CD4-positive, alpha-beta T cell treated with Interleukin-4 for 4 hours (primary cell): ENCODE measurements around the gene CFAP77.

Experiments
- DNase-seq: peaks from one replicate; pipeline ENCODE4 v3.0.0-alpha.2; 2020

CFAP77 gene

DNA sequence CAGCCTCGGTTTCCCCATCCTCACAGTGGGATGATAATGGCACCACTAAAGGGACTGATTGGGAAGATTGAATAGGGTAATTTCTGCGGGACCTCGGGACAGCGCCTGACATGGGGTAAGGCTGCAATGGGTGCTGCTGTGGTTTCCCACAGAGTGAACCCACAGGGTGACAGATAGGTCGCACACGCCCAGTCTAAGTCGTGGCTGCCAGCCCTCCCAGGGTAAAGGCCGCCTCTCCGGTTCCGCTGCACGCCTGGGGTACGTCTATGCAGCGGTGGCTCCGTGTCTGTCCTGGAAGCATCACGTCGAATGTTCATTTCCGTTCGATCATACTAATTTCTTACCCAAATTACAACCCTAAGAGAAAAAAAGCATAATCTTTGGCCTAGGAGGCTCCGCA lies 631 bp downstream of the CFAP77 start:
- no peak for DNase-seq

DNA sequence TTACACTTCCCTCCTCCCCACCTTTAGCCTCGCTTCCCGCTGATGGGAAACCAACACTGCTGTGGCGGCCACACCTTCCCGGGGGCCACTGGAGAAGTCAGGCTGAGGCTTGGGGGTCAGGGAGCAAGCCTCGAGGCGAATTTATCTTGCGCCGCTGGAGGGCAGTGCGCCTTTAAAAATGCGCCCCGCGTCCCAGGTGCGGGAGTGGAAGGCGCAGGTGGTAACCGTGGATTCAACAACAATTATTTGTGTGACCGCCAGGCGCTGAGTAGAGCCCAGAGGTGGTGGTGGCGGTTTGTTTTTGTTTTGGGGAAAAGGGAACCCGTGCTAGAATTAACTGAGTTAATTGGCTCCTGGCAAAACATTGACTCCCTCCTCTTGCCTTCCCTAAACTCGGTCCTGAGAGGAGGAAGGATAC lies 1.1 kb downstream of the CFAP77 start:
- DNase-seq: peak; percentile 61

DNA sequence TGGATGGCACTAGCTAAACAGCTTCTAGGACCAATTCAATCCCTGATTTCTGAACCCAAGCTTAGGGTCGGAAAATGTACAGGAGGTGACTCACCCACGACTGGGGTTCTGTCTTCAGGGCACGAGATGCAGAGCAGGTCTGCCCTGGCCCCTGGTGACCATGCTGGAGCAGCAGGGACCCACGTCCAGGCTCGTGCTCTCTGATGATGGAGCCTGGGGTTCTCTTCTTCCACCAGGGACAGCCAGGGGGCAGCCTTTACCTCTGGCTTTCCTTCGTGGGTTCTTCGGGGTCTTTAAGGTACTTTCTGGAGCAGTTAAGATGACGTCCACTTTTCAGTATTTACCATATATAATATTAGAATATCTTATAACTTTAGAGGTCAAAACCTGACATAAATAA lies 2.1 kb downstream of the CFAP77 start:
- DNase-seq: no peak

DNA sequence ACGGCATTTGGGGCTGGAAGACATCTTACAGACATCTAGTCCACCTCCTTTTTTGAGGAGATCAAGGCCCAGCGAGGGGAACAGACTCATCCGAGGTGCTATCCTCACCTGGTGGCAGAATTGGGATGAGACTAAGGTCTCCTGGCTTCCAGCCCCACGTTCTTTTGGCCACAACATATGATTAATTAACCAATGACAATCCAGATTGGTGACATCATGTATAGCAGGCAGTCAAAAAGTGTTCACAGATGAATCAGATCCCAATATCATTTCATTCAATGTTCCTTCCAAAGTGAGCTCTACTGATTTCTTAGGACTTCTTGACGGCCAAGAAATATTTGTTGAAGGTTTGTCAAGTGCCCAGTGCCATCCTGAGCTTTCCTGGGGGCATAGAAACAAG lies 3.9 kb downstream of the CFAP77 start:
- no peak for DNase-seq

DNA sequence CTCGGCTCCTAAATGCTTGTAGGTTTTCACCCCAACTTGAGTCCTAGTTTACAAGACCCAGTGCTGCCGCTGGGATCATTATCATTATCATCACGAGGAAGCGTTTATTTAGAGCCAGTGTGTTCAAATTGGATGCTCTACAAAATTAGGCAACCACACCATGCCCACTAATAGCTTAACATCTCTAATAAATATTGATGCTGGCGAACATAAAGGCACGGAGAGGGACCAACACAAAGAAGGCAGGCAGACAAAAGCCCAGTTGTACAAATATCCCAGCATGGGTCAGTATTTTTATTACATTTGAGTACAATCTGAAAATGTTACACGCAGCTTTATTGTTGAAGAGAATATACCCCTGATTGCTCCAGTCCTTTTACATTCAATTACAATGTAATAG lies 4.7 kb downstream of the CFAP77 start:
- no peak for DNase-seq

DNA sequence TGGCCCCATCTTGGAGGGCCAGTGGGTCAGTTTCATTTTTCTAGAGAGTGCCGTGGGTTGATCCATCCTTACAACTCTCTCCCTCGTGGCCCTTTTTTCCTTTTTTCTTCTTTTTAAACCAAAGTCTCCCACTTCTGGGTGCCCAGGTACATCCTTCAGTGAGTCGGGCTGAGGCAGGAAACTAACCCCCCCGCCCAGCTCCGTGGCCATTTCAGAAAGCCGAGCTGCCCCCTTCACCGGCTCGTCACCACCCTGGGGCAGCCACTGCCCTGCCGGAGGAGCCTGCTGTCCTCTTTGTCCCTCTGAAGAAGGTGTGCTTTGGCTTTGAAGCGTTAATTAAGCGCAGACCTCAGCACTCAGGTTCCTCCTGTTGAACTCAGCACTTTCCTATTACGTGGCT lies 5.2 kb downstream of the CFAP77 start:
- DNase-seq: no peak

DNA sequence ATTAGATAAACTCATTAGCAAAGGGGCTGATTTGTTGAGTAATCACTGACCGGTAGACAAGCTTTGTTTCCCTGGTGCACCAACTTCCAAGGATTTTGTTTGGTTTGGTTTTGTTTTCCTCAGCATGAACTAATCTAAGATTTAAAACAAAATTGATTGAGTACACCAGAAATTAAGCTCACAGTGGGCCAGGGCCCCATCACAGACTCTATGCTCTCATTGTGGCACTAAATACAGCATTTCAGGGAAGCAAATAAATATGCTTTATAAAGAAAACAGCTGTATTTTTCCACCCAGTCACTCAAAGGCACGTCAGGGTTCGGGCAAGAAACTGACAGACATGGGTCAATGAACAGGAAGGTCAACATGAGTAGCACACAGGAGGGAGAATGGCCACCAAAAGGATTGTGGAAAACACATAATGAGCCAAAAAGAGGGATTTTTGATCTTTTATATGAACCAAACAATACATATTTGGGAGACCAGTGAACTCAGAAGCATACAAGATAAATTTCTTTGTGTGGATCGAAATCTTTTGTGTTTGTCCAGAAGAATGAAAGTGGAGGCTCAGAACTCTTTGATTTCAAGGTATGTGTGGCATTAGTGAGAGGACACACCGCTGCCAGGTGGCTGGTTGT lies 8.8 kb downstream of the CFAP77 start:
- no peak for DNase-seq

DNA sequence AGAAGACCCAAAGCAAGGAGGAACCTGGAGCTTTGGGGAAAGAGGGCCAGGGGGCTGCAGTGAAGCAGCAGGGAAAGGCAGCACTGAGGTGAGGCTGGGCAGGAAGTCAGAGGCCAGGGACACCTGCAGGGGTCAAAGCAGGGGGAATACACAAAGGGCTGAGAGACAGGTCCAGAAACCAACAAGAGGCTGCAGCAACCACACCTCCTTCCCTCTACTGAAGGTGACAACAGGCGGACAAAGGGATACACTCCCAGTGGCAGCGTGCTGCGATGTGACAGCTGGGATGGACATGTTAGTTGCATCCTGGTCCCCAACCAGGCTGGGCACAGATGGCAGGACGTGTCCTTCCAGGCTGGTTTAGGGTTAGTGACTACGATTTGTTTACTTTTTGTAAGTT lies 12.6 kb downstream of the CFAP77 start:
- no peak for DNase-seq

DNA sequence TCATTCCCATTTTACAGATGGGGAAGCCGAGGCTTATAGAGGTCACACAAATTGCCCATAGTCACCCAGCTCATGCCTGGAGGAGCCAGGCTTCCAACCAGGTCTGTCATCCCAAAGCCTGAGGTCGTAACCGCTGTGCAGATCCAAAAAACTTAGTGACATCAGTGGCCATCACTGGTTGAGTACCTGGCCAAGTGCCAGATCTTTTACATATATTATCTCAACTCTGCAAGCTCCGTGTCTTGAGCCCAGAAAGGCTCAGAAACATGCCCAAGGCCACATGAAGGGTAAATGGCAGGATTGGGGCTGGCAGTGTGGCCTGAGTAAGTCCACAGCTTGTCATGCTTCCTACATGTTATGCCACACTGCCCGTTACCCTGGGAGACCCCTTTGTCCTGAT lies 13.5 kb downstream of the CFAP77 start:
- DNase-seq: no peak

DNA sequence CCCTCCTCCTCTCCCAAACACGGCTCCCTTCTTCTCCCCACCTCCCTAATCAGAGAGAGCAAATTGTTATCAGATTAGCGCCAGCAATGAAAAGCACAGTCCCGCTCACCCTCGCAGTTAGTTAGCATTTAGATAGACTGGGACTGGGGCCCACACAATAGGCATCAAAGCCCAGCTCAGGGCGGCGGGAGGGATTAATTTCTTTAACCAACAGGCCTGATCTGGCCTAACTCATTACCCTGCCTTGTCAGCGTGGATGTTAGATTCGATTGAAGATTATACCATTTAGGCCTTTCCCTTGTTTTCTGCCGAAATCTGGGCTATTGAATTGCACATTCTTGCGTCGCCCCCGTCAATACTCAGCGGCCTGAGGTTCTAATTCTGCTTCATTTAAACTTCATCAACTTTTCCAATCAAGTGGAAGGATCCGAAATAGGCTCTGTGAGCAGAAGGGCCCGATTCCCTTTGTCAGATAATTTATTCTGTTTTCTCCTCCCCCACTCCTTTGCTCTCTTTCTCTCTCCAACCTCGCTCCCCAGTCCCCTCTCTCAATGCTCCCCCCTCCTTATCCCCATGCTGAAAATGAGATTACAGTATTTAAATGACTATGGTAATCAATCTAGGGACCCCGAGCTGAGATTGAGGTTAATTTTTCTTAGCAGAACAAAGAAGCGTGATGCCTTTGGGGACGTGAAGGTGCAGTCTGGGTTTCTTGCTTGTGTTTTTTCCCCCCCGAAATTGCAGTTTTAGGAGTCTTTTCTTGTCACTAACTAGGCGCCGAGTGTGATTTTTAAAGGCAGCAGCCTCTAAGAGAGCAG lies 15.1 kb downstream of the CFAP77 start:
- DNase-seq: no peak

DNA sequence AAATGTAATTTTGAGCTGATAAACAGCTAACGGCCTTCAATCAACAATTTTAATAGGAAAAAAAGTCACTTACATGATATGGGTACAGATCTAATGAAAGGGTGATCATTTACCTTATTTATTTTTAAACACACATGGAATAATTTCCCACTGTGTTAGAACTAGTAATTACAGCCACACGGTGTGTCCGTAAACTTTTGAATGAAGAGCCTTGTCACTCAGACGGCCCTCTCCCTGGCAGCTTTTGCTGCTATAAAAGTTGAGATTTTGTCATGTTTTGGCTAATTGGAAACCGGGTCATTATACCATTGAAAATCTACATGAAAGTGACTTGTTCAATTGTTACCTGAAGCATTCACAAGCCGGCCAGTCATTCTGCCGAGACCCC lies 15.7 kb downstream of the CFAP77 start:
- no peak for DNase-seq

DNA sequence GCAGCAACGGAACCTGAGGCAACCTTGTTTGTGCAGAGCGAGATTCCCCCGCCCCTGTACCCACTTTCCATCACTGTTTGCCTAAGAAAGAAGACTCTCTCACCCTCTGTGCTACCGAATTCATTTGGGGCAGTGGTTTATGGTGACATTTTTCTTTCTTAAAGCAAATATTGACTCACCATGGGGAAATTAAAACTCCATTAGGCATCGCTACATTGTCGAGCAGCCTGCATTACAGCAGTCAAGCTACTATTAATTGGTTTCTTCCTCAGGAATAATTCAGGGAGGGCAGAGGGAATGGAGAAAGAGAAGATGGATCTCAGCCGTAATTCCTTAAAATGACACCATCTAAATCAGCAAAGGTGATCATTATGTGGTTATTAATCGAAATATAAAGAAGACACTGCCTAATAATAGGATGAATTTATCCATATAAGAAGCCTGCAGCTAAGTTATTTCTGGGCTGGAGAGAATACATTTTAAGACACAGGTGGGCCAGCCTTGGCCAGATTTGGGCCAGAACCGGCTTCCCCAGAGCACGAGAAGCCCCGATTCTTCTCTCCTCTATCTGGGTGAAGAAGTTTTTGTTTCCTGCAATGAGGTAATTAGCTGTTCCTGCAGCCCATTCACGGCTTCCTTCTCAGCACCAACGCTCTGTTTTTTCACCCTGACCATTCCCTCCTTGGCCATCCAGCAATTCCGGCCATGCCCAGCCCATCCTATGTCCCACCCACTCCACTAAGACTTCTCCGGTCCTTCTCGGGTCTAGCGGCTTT lies 16.8 kb downstream of the CFAP77 start:
- no peak for DNase-seq

DNA sequence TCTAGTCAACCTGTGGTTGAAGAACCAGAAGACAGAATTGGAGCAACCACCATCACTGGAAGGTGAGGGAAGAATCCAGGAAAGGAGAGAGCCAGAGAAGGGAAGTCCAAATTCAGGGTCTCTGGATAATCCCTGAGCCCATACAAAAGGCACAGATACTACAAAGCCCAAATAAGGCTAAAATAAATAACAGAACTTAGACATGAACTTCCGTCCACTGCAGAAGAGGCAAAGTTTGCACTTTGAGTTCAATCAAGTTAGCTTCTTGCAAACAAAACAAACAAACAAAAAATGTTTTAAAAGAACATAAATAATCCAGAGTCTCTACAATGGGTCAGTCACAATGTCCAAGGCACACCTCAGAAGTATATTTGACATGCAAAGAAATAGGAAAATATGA lies 21.0 kb downstream of the CFAP77 start:
- no peak for DNase-seq

DNA sequence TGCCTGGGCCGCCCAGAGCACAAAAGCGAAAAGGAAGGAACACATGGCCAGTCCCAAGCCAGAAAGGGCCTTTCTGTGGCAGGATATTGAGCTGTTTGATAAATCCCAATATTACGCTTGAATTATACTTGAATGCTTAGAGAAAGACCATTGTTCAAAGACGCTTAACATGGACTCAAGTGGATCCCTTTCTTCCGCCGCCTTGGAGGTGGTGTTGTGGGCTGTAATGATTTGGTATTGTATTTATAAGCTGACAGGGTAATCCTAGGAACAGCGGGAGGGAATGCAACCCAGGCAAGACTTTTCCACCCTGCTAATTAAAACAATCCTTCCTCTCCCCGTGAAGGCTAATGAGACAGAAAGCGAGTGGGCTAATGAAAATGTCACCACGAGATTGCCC lies 24.9 kb downstream of the CFAP77 start:
- no peak for DNase-seq

DNA sequence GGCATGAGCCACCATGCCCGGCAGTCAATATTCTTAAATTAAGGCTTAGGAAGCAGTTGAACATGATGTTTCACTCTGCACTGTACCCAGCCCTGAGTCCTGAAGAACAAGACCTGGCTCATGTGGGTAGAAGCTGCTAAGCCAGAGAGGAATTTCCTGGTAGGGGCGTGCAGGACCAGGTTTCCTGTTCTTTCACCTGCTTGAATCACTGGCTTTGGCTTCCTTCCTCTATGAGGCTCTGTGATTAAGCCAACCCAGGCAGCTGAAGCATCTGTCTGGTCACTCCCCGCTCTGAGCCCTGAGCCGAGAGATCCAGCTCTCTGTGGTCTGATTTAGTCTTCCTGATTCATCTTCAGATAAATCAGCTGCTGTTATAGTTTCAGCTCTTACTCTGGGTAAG lies 29.1 kb downstream of the CFAP77 start:
- no peak for DNase-seq

DNA sequence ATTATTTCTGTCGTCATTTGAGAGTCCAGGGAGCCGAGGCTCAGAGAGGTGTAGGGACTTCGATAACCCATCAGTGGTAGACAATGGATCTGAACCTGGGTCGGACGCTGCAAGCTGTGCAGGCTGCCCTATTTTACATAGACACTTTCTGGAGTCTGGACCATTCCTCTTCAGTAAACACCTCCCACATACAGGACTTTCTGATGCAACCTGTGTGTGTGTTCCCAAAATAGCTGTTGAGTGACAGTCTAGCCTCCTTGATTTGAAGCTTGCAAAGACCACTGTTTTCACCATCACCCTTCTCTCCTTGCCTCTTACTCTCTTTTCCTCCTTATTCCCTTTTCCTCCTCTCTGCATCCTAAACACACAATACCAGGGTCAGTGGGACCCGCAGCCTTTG lies 30.7 kb downstream of the CFAP77 start:
- no peak for DNase-seq

DNA sequence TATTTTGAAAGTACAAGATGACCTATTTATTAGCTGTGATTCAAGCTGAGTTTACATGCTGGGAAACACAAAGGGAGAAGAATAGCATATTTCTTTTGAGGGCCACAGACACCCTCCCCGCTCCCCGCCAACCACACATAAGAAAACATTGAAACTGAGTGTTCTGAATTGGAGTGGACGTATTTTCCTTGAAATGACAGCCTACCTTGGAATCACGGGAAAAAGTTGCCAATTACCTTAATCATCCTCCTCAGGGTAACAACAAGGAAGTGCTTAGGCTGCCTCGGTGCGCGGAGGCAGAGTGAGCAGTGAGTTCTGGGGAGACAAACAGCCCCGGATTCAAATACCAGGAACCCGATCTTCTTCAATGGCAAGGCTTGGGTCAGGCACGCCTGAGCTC lies 31.4 kb downstream of the CFAP77 start:
- DNase-seq: no peak

DNA sequence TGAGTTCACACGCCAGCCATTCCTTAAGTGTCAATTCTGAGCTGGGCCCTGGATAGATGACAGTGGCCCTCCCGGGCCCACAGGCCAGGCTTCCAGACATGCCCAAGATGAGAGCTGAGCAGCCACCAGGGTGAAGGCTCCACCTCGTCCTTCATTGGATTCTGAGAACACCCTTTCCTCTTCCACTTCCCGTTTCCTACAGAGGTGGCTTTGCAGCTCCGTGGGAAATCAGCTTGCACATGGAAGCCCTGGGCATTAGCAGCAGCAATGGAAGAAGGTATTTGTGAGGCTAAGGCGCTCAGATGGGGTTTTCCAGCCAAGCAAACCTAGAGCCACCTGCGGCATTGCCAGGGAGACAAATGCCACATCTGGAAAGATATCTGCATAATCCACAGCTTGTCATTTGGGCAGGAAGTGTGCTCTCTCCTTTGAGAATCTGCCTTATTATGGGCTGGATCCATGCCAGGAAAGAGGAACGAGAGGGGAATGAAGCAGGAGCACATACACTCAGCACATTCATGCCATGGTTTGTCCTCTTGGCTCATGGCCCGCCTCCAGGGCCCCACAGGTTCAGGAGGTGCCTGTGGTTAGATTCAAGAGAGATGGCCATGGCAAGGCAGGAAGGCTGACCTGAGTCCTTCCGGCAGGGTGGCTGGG lies 34.1 kb downstream of the CFAP77 start:
- DNase-seq: no peak

DNA sequence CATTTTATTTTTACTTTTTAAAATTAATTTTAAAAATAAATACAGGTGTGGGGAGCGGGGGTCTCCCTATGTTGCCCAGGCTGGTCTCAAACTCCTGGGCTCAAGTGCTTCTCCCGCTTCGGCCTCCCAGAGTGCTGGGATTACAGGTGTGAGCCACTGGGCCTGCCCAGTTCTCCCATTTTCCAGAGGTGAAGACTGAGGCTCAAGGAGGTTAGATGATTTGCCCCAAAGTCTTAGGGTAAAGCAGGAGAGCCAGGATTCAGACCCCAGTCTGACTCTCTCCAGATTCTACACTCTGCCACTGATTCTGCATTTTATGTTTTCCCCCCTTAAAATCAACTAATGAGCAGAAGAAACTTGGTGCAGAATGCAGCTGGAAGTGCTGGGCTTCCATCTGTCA lies 36.9 kb downstream of the CFAP77 start:
- DNase-seq: no peak

DNA sequence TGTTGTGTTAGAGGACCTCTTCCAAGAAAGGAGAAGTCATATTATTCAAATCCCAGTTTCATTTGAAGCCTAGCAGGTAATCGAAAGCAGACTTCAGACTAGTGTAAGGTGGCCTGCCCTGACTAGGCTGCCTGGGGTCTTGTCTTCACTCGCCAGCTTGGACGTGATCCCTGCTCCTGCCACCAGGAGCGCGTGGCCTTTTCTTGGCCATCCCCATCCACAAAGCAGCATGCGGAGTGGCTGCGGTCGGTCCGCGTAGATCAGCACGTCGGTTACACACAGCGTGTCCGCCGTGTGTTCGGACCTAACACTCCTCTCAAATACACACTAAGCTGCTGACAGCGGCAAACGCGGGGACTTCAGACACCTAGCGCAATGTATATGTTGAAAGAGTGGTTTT lies 37.3 kb downstream of the CFAP77 start:
- no peak for DNase-seq

DNA sequence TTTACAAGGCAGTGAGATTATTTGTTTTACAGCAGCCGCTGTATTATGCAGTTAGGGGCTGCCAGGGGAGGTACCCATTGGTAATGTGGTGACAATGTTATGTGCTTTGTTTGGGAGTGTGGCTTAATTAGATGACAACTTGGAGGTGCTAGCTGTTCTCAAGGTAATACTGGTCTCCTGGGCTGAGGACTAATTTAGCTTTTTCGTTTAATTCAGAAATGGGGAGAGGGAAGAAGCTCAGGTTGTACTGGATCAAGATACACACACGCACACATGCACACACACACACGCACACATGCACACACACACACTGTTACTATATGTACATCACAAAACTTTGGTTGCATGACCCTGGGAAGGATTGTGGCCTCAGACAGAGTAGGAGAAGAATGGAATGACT lies 37.9 kb downstream of the CFAP77 start:
- DNase-seq: no peak

DNA sequence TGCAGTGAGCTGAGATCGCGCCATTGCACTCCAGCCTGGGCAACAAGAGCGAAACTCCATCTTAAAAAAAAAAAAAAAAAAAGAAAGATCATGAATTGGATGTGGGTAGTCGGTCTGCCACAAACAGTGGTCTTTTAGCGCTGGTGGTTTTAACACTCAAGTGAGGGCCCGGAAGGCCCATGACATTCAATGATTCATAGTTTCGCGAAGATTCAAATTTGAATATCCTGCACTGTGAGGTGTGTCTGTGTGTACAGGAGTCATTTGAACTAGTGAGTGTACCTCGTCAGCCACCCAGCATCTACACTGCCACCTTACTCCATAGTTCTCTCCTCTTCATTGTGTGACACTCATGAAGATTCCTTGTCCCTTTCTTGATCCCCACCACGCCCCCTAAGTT lies 41.3 kb downstream of the CFAP77 start:
- DNase-seq: peak; percentile 48

DNA sequence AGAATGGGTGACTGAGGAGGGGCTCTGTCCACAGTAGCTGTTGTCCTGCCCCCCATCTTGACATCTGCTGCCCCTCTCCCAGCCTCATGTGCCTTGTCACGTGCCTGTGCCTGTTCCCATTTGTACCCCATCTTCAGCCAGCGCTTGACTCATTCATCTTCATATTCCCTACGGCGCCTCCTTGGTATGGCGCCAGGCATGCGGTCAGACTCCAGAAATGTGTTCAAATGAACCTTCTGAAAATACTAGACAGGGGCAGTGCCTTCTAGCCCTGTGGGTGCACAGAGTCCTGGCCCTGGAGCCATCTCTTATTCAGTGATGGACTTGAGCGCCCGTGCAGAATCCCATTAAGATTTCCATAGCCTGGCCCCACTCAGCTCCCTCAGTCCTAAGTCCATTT lies 46.2 kb downstream of the CFAP77 start:
- no peak for DNase-seq
